ENCODE data around the gene SPESP1.
"Not testable (repeated sequence)": the region's sequence is repeated elsewhere in the genome, so short reads cannot be mapped to it uniquely, and the experiment has no call there.

The SPESP1 gene

DNA sequence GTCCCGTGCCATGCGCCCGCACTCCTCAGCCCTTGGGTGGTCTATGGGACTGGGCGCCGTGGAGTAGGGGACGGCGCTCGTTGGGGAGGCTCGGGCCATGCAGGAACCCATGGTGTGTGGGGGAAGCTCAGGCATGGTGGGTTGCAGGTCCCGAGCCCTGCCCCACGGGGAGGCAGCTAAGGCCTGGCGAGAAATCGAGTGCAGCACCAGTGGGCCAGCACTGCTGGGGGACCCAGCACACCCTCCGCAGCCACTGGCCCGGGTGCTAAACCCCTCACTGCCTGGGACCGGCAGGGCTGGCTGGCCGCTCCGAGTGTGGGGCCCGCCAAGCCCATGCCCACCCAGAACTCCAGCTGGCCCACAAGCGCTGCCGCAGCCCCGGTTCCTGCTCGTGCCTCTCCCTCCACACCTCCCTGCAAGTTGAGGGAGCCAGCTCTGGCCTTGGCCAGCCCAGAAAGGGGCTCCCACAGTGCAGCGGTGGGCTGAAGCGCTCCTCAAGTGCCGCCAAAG, 45.4 kb downstream of the SPESP1 start:
- not testable (repeated sequence) for H3K27ac Mint-ChIP-seq; ATAC-seq (replicated peaks); DNase-seq; H3K36me3 Mint-ChIP-seq; H3K4me3 Mint-ChIP-seq; H3K9me3 Mint-ChIP-seq; H3K4me1 Mint-ChIP-seq
- H3K27me3 Mint-ChIP-seq = peaks cover 16 to 19% of the 10 kb centered on the region in 2 donors

- H3K4me3 Mint-ChIP-seq; H3K9me3 Mint-ChIP-seq; ATAC-seq (replicated peaks); H3K4me1 Mint-ChIP-seq; DNase-seq; H3K27ac Mint-ChIP-seq; H3K36me3 Mint-ChIP-seq: not testable (repeated sequence)
- H3K27me3 Mint-ChIP-seq = peaks cover 14 to 16% of the 10 kb centered on the region in 2 donors
Measured at GRCh38 chr15:68977426-68977825, 47.1 kb downstream of the SPESP1 start.

- H3K27ac Mint-ChIP-seq = no peak overlapping the region
Measured at GRCh38 chr15:68979006-68979405, 48.7 kb downstream of the SPESP1 start.

GRCh38 chr15:68979816-68980215, 49.5 kb downstream of the SPESP1 start:
- ATAC-seq (replicated peaks) (no peak), DNase-seq (no peak)
- Mint-ChIP-seq H3K36me3 (peaks cover 0 to 3% of the 10 kb centered on the region in 2 donors), H3K27me3 (peaks cover 1 to 9% of the 10 kb centered on the region in 2 donors), H3K9me3 (peaks cover 0 to 6% of the 10 kb centered on the region in 2 donors), H3K27ac (no peak overlapping the region), H3K4me1 (no peaks in the 10 kb centered on the region), H3K4me3 (no peak overlapping the region)

More at GRCh38 chr15:68979006-68979405, 48.7 kb downstream of the SPESP1 start:
- Mint-ChIP-seq H3K27me3 (peaks cover 7 to 15% of the 10 kb centered on the region in 2 donors), H3K4me1 (no peaks in the 10 kb centered on the region), H3K9me3 (peaks cover 0 to 6% of the 10 kb centered on the region in 2 donors), H3K4me3 (no peak overlapping the region), H3K36me3 (peaks cover 0 to 4% of the 10 kb centered on the region in 2 donors)
- no peak for ATAC-seq (replicated peaks)
- DNase-seq = no peak

GRCh38 chr15:68980786-68981185, 50.5 kb downstream of the SPESP1 start:
- peaks cover 0 to 2% of the 10 kb centered on the region in 2 donors for H3K36me3 Mint-ChIP-seq
- H3K9me3 Mint-ChIP-seq = peaks cover 0 to 6% of the 10 kb centered on the region in 2 donors
- H3K4me1 Mint-ChIP-seq = no peaks in the 10 kb centered on the region
- H3K27ac Mint-ChIP-seq = no peak overlapping the region
- H3K27me3 Mint-ChIP-seq = peaks cover 0 to 6% of the 10 kb centered on the region in 2 donors
- no peak for ATAC-seq (replicated peaks)
- no peak overlapping the region for H3K4me3 Mint-ChIP-seq
- no peak for DNase-seq

DNA sequence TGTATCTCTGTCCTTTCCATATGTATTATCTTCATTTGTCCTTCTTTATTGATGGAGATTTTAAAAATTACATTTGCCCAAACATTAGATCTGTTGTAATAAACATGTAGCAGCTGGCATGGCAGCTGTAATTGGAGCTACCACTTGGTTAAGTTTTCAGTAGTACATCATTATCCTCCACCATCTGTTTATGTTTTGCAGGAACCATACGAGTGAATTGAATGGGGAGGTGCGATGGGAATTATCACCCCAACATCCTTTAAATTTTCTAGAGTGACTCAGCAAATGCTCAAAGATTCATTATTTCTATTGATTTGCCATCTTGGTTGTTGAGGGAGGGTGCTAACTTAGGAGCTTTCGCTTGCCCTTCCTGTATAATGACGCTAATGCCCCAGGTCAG, 51.6 kb downstream of the SPESP1 start:
- Mint-ChIP-seq H3K4me3 (no peak overlapping the region), H3K36me3 (peaks cover 0 to 2% of the 10 kb centered on the region in 2 donors), H3K27me3 (peaks cover 0 to 6% of the 10 kb centered on the region in 2 donors), H3K4me1 (no peaks in the 10 kb centered on the region), H3K27ac (no peak overlapping the region), H3K9me3 (peaks cover 0 to 4% of the 10 kb centered on the region in 2 donors)
- ATAC-seq (replicated peaks) = no peak
- DNase-seq = no peak

GRCh38 chr15:68982976-68983563, 52.7 kb downstream of the SPESP1 start:
- no peak for DNase-seq
- H3K36me3 Mint-ChIP-seq = no peaks in the 10 kb centered on the region
- H3K27me3 Mint-ChIP-seq = peaks cover 0 to 12% of the 10 kb centered on the region in 2 donors
- ATAC-seq (replicated peaks) = no peak
- H3K4me3 Mint-ChIP-seq = no peak overlapping the region
- no peaks in the 10 kb centered on the region for H3K4me1 Mint-ChIP-seq
- no peaks in the 10 kb centered on the region for H3K9me3 Mint-ChIP-seq
- no peak overlapping the region for H3K27ac Mint-ChIP-seq

DNA sequence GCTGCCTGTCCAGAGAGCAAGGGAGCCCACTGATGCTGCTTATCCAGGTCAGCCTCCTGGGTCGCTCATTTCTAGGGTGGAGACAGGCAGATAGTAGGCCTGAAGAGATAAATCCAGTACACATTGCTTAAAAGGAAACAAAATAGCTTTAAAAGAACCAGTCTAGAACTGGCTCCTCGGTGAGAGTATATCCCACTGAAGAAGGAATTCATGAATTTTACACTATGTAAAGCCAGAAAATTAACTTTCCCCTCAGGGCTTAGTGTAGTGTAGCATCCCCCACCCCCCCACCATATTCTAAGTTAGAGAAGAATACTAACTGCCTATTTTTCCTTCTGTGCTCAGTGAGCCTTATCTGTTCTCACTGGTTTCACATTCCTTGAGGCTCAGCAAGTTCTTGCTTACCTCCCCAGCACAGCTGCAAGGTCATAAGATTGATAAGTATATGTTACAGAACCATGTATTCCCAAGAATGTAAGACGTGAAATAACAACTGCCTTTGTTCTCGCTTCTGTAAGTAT, 53.7 kb downstream of the SPESP1 start:
- no peak for ATAC-seq (replicated peaks)
- no peaks in the 10 kb centered on the region for H3K4me1 Mint-ChIP-seq
- no peaks in the 10 kb centered on the region for H3K9me3 Mint-ChIP-seq
- no peaks in the 10 kb centered on the region for H3K36me3 Mint-ChIP-seq
- no peak for DNase-seq
- no peak overlapping the region for H3K27ac Mint-ChIP-seq
- peaks cover 7 to 20% of the 10 kb centered on the region in 2 donors for H3K27me3 Mint-ChIP-seq
- H3K4me3 Mint-ChIP-seq = no peak overlapping the region

GRCh38 chr15:68984586-68984985, 54.3 kb downstream of the SPESP1 start:
- H3K27ac Mint-ChIP-seq = no peak overlapping the region
- peaks cover 7 to 20% of the 10 kb centered on the region in 2 donors for H3K27me3 Mint-ChIP-seq
- ATAC-seq (replicated peaks) = no peak
- H3K4me1 Mint-ChIP-seq = no peaks in the 10 kb centered on the region
- no peak for DNase-seq
- no peaks in the 10 kb centered on the region for H3K36me3 Mint-ChIP-seq
- no peaks in the 10 kb centered on the region for H3K9me3 Mint-ChIP-seq
- H3K4me3 Mint-ChIP-seq = no peak overlapping the region

DNA sequence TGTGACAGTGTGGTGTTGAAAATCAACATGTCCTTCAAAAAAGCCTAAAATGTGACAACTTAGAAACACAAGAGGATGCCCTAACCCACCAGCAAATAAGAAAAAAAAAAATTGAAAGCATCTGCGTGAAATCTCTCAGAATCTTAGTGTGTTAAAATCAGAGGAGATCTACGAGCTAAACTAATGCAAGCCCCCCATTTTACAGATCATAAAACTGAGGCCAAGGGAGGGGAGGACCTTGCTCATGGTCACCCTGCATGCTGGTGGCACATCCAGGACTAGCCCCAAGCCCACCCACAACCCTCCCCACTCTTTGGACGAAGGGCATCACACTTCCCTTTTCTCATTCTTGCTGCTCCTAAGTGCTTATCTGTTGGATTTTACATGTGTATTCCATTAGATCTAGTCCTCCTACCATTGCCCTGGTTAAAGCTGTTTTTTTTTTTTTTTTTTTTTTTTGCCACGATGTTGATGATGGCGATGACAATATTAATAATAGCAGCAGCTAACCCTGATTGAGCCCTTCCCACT, 55.1 kb downstream of the SPESP1 start:
- H3K27me3 Mint-ChIP-seq = peaks cover 7 to 20% of the 10 kb centered on the region in 2 donors
- DNase-seq = no peak

DNA sequence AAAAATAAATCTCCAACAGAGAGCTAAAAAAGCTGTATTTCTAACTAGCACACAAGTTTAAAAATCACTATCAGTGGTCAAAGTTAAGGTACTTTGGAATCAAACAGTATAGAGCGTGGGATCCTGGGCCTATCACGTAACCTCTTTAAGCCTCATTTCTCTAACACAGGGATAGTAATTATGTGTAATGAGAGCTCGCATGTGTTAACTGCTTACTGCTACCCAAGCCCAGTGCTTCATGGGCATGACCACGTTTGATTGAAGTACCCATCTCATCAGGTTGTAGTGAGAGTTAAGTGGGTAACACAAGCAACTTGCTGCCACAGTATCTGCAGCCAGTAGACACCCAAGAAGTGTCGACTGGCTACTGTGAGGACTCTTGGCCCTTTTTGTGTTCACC, 56.0 kb downstream of the SPESP1 start:
- DNase-seq (no peak), ATAC-seq (replicated peaks) (no peak)
- no peak overlapping the region for H3K27ac Mint-ChIP-seq
- H3K36me3 Mint-ChIP-seq = no peaks in the 10 kb centered on the region
- no peak overlapping the region for H3K4me3 Mint-ChIP-seq
- peaks cover 10 to 20% of the 10 kb centered on the region in 2 donors for H3K27me3 Mint-ChIP-seq
- H3K9me3 Mint-ChIP-seq = no peaks in the 10 kb centered on the region
- no peaks in the 10 kb centered on the region for H3K4me1 Mint-ChIP-seq

More for the DNA sequence above, 55.1 kb downstream of the SPESP1 start:
- no peaks in the 10 kb centered on the region for H3K36me3 Mint-ChIP-seq
- no peak for ATAC-seq (replicated peaks)
- no peak overlapping the region for H3K4me3 Mint-ChIP-seq
- no peaks in the 10 kb centered on the region for H3K4me1 Mint-ChIP-seq
- H3K9me3 Mint-ChIP-seq = no peaks in the 10 kb centered on the region
- no peak overlapping the region for H3K27ac Mint-ChIP-seq

- DNase-seq (no peak), ATAC-seq (replicated peaks) (no peak)
- H3K9me3 Mint-ChIP-seq = no peaks in the 10 kb centered on the region
- no peaks in the 10 kb centered on the region for H3K36me3 Mint-ChIP-seq
- no peak overlapping the region for H3K4me3 Mint-ChIP-seq
- H3K4me1 Mint-ChIP-seq = no peaks in the 10 kb centered on the region
- H3K27ac Mint-ChIP-seq = no peak overlapping the region
- peaks cover 10 to 20% of the 10 kb centered on the region in 2 donors for H3K27me3 Mint-ChIP-seq
Measured at GRCh38 chr15:68987120-68987519, 56.8 kb downstream of the SPESP1 start.

GRCh38 chr15:68987676-68988075, 57.4 kb downstream of the SPESP1 start:
- H3K4me1 Mint-ChIP-seq = no peaks in the 10 kb centered on the region
- no peak overlapping the region for H3K4me3 Mint-ChIP-seq
- DNase-seq (no peak), ATAC-seq (replicated peaks) (no peak)
- H3K27ac Mint-ChIP-seq = no peak overlapping the region
- H3K36me3 Mint-ChIP-seq = no peaks in the 10 kb centered on the region
- peaks cover 10 to 19% of the 10 kb centered on the region in 2 donors for H3K27me3 Mint-ChIP-seq
- no peaks in the 10 kb centered on the region for H3K9me3 Mint-ChIP-seq

DNA sequence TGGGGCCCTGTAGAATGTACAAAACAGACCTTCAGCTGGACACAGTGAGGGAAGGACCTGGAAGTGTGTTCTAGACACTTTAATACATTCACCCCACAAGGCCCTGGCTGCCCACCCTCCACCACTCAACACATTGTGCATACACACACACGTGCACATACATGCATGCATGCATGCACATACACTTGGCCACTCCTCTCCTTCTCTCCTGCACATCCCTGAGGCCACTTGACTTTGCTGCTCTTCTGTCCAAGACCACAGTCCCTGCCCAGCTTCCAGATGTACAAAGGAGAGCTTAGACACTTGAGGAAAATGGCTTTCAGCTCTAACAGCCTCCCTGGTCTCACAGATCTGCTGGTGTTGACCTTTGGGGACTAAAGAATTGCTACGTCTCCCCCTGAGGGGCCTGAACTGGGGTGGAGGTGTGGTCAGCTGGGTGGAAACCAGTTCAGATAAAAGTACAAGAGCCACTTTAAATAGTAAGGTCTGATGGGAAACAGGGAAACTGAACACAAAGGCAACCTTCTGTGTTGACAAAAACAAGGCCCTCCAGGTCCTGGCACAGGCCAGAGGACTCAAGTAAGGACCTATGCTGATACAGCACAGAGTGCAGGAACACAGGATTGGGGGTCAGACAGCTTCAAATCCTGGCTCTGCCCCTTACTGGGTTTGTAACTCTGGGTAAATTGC, 59.4 kb downstream of the SPESP1 start:
- Mint-ChIP-seq H3K4me1 (no peaks in the 10 kb centered on the region), H3K27me3 (peaks cover 10 to 14% of the 10 kb centered on the region in 2 donors), H3K4me3 (no peak overlapping the region), H3K27ac (no peak overlapping the region), H3K9me3 (no peaks in the 10 kb centered on the region), H3K36me3 (no peaks in the 10 kb centered on the region)
- no peak for DNase-seq
- no peak for ATAC-seq (replicated peaks)
